ENCODE data around the gene LIX1L. TPM values are rescaled to one million over a fixed set of nuclear protein-coding genes. Genes with fewer than 3 reads are reported as not detected.

LIX1L gene
- total RNA-seq, 1 donor from 2014 or later: 37.5 TPM

DNA sequence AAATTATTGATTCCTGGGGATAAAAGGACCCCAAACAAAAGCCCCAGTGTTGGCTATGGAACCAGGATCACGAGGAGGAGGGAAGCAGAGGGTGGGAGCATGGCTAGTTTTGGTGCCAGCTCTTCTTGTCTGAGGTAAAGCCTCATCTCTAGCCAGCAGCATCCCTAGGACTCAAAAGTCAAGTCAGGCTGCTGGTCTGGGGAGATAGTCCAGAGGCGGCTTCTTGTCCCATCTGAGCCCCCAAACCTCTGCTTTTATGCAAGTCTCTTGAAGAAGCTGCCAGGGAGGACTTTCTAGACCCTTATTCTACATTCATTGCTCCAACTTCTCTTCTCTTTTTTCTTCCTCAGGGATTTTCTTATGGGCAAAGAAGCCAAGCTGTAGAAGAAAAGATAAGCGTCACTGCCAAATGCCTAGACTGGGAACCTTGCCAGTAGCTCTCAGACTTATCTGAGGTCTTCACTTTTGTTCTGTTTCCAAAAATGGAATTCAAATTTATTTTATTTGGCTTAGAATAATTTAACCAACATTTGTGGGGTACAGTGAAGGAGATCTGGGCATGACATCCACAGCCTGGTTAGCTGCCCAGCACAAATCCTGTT, 65.2 kb downstream of the LIX1L start:
- H3K27ac Mint-ChIP-seq (ENCODE audit: unreplicated experiment): peak overlapping the region; percentile 99
- peaks cover 8% of the 10 kb centered on the region for H3K4me1 Mint-ChIP-seq
- no peak for DNase-seq (ENCODE audit: low read depth, low spot score)
- H3K27me3 Mint-ChIP-seq (ENCODE audit: low read depth): peaks cover 10% of the 10 kb centered on the region
- H3K36me3 Mint-ChIP-seq (ENCODE audit: low read depth): no peaks in the 10 kb centered on the region
- H3K4me3 Mint-ChIP-seq: peak overlapping the region; percentile 39
- H3K9me3 Mint-ChIP-seq: no peaks in the 10 kb centered on the region
- no peak for TF ChIP-seq CTCF (conservative IDR thresholded peaks at IDR 0.05)

- peak; percentile 93 for DNase-seq (ENCODE audit: low read depth, low spot score)
- Mint-ChIP-seq H3K4me3 (peak overlapping the region; percentile 39), H3K4me1 (peaks cover 7% of the 10 kb centered on the region), H3K27ac (ENCODE audit: unreplicated experiment) (peak overlapping the region; percentile 99), H3K27me3 (ENCODE audit: low read depth) (peaks cover 16% of the 10 kb centered on the region), H3K36me3 (ENCODE audit: low read depth) (no peaks in the 10 kb centered on the region), H3K9me3 (no peaks in the 10 kb centered on the region)
- TF ChIP-seq CTCF (conservative IDR thresholded peaks at IDR 0.05): peak; percentile 91
Measured at GRCh38 chr1:145891587-145892485, 66.0 kb downstream of the LIX1L start.

GRCh38 chr1:145891143-145891542, 66.7 kb downstream of the LIX1L start:
- peaks cover 14% of the 10 kb centered on the region for H3K4me1 Mint-ChIP-seq
- no peak overlapping the region for H3K27ac Mint-ChIP-seq (ENCODE audit: unreplicated experiment)
- H3K27me3 Mint-ChIP-seq (ENCODE audit: low read depth): peaks cover 23% of the 10 kb centered on the region
- H3K4me3 Mint-ChIP-seq: no peak overlapping the region
- no peaks in the 10 kb centered on the region for H3K36me3 Mint-ChIP-seq (ENCODE audit: low read depth)
- H3K9me3 Mint-ChIP-seq: no peaks in the 10 kb centered on the region
- no peak for TF ChIP-seq CTCF (conservative IDR thresholded peaks at IDR 0.05)
- no peak for DNase-seq (ENCODE audit: low read depth, low spot score)

- H3K27me3 Mint-ChIP-seq (ENCODE audit: low read depth): peaks cover 36% of the 10 kb centered on the region
- H3K27ac Mint-ChIP-seq (ENCODE audit: unreplicated experiment): no peak overlapping the region
- peaks cover 25% of the 10 kb centered on the region for H3K4me1 Mint-ChIP-seq
- no peaks in the 10 kb centered on the region for H3K9me3 Mint-ChIP-seq
- no peak overlapping the region for H3K4me3 Mint-ChIP-seq
- no peaks in the 10 kb centered on the region for H3K36me3 Mint-ChIP-seq (ENCODE audit: low read depth)
- TF ChIP-seq CTCF (conservative IDR thresholded peaks at IDR 0.05): no peak
- DNase-seq (ENCODE audit: low read depth, low spot score): no peak
Measured at GRCh38 chr1:145889722-145890121, 68.1 kb downstream of the LIX1L start.

DNA sequence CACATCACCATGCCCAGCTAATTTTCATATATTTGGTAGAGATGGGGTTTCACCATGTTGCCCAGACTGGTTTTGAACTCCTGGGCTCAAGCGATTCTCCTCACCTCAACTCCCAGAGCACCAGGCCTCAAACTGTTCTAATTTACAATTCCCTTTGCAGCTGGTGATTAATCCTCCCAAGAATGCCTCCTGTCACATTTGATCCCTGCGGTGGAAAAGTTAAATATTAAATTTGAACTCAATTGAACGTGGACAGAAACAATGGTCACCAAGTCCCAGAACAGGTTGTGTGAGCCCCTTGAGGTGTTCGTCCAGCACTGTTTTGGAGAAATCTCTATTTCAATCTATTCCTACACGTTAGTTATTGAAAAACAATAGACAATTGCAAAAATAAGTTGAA, 70.2 kb downstream of the LIX1L start:
- no peaks in the 10 kb centered on the region for H3K36me3 Mint-ChIP-seq (ENCODE audit: low read depth)
- DNase-seq (ENCODE audit: low read depth, low spot score): no peak
- peak overlapping the region; percentile 49 for H3K4me3 Mint-ChIP-seq
- H3K27ac Mint-ChIP-seq (ENCODE audit: unreplicated experiment): no peak overlapping the region
- peaks cover 55% of the 10 kb centered on the region for H3K27me3 Mint-ChIP-seq (ENCODE audit: low read depth)
- TF ChIP-seq CTCF (conservative IDR thresholded peaks at IDR 0.05): no peak
- H3K9me3 Mint-ChIP-seq: no peaks in the 10 kb centered on the region
- peaks cover 25% of the 10 kb centered on the region for H3K4me1 Mint-ChIP-seq
